AG09319 (cell line): ENCODE measurements around the gene NKTR.

Source experiments
- DNase-seq: peaks from one replicate; pipeline ENCODE4 v3.0.0-alpha.2; 2010; ENCODE audit warnings: low read depth; ENCODE audit errors: extremely low read depth
- TF ChIP-seq, protein P1 (sequence below): IDR thresholded peaks from 2 replicates; pipeline ENCODE4 v1.5.1; 2011; ENCODE audit warnings: low read depth, mild to moderate bottlenecking, inconsistent platforms, low read length, moderate library complexity

Gene NKTR

DNA sequence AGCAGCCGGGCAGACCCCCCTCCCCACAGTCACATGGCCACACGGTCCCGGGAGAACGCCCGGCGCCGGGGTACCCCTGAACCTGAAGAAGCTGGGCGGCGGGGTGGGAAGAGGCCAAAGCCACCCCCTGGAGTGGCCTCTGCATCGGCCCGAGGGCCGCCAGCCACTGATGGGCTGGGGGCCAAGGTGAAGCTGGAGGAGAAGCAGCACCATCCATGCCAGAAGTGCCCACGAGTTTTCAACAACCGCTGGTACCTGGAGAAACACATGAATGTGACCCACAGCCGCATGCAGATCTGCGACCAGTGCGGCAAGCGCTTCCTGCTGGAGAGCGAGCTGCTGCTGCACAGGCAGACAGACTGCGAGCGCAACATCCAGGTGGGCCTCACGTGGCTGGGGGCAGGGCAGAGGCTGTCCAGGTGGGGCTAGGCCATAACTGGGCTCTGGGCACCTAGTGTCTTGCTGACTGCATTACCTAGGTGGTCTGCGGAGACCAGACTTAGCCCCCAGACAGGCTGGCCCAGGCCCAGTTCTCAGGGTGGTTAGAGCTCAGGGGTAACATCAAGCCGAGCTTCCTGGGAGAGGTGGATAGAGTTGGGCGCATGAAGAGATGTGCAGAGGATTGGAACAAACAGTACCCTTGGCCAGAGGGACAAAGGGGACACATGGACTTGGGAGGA is 59.1 kb downstream of the NKTR start:
- TF ChIP-seq, protein P1, sequence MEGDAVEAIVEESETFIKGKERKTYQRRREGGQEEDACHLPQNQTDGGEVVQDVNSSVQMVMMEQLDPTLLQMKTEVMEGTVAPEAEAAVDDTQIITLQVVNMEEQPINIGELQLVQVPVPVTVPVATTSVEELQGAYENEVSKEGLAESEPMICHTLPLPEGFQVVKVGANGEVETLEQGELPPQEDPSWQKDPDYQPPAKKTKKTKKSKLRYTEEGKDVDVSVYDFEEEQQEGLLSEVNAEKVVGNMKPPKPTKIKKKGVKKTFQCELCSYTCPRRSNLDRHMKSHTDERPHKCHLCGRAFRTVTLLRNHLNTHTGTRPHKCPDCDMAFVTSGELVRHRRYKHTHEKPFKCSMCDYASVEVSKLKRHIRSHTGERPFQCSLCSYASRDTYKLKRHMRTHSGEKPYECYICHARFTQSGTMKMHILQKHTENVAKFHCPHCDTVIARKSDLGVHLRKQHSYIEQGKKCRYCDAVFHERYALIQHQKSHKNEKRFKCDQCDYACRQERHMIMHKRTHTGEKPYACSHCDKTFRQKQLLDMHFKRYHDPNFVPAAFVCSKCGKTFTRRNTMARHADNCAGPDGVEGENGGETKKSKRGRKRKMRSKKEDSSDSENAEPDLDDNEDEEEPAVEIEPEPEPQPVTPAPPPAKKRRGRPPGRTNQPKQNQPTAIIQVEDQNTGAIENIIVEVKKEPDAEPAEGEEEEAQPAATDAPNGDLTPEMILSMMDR: no peak
- DNase-seq: no peak

DNA sequence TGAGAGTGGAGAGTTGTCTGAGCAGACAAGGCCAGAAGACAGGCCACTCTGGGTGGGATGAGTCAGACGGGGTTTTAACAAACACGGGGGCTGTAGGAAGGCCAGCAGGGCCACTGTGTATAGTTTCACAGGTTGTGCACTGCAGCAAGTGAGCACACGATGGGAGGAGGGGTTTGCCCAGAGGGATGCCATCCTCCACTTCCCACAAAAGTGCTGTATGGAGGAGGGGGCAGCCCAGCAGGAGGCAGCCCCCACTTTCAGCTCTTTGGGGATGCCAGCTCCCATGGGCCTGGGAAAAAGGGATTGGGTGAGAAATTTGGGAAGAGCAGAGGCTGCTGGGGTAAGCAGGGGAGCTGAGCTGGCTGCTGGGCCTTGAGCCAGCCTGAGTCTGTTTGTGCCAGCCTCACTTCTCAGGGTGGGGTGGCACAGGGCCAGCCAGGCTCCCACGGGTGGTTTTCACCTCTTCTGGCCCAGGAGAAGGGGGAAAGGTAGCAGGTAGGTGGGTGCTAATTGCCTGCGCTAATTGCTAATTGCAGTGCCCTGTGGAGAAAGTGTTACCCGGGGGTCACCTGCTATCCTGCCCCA is 59.7 kb downstream of the NKTR start:
- DNase-seq: no peak
- TF ChIP-seq, protein P1: no peak

DNA sequence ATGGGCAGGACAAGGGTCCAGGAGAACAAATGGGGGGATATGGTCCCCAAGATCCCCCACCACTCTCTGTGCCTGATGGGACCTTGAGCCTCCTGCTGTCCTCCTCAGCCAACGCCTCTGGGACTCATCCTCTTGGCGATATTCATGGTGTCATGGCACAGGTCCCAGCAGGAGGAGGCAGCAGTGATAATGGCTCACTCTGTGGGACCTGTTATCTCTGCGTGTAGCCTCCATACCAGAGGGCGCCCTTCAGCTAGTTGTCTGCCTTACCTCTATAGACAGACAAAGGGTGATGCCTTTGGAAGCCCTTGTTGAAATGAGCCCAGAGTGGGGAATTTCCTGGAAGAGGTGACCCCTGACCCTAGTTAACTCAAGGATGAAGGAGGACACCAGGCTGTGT is 60.4 kb downstream of the NKTR start:
- no peak for DNase-seq
- TF ChIP-seq, protein P1: no peak

DNA sequence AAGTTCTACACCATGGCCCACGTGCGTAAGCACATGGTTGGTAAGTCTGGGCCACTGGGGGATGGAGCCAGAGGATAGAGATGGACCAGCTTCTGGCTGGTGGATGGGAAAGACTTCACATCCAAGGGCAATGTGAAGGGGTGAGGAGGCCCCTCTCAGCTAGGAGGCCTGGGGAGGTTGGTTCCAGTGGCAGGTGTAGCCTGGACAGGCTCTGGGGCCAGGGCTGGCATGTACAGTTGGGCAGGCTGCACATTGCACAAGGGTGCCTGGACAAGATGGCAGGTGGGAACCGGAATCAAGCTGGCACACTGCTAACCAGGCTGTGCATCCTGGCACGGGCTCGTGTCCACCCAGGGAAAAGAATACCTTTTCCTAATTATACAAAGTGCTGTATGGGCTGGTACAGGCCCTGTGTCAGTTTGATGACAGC is 61.1 kb downstream of the NKTR start:
- TF ChIP-seq, protein P1: no peak
- DNase-seq: no peak

DNA sequence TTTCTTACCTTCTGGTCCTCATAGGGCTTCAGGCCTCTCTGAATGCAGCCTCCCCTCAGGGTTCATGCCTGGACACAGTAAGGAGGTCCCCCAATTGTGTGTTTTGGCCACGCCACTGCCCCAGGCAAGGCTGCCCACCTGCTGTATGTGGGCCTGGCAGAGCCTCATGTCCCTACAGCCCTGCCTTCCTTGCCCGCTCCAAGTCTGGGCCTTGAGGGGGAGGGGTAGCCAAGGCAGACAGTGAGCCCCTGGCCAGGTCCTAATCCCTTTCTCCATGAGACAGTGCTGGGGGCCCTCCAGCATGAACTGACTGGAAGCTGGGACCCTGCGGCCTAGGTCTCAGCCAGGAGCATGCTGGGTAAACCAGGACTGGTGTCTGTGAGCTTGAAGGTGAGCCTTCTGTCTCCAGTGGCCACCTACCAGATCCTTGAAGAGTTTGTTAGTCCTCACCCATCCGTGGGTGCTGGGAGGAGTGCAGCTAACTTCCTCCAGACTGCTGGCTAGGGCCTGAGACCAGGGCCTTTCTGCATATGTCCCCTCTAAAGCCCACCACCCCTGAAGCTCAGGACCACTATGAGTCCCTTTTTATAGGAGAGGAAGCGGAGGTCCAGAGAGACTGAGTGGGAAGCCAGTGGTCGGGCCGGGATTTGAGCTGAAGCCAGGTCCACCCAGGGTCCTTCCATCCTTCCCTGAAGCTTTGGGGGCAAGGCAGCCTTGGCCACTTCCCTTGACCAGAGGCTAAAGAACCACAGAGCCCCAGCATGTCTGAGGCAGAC is 61.7 kb downstream of the NKTR start:
- no peak for DNase-seq
- TF ChIP-seq, protein P1: no peak

DNA sequence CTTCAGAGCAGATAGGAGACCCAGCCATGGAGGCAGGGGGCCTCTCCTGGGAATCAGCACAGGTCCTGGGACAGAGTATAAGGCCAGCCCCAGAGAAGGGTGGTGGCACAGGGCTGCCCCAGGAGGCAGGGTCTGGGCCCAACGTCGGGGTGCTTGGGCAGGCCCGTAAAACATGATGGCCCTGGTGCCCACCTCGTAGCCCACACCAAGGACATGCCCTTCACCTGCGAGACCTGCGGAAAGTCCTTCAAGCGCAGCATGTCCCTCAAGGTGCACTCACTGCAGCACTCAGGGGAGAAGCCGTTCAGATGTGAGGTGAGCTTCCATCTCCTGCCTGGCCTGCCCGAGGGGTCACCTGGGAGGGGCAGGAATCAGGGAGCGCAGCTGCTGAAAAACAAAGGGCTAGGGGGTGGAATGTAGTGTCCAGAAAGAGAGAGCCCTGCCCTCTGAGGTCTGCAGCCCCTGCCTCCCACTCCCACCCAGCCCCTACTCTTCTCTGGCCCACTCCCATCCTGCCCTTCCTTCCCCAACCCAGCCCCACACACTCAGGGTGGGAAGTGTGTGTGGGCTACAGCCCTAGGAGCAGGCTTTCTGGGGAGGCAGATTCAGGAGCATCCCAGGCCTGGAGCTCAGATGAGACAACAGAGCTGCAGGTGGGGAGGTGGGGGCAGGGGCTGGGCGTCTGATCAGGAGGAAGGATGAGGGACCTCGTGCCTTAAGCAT is 62.5 kb downstream of the NKTR start:
- no peak for DNase-seq
- TF ChIP-seq, protein P1: no peak
